GM19035 (cell line): ENCODE results near the gene EDA2R.

Experiments used
- ATAC-seq: cut with Tn5 transposase; IDR thresholded peaks from one replicate; pipeline ENCODE4 v1.9.1; 2021; ENCODE audit not compliant: unreplicated experiment

The EDA2R gene, protein sequence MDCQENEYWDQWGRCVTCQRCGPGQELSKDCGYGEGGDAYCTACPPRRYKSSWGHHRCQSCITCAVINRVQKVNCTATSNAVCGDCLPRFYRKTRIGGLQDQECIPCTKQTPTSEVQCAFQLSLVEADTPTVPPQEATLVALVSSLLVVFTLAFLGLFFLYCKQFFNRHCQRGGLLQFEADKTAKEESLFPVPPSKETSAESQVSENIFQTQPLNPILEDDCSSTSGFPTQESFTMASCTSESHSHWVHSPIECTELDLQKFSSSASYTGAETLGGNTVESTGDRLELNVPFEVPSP

GRCh38 chrX:66638591-66639500 lies at the start of gene EDA2R:
TSS of gene EDA2R (minus strand) at chrX:66639078. CDS start at chrX:66616020, 23,058 bp downstream.
- ATAC-seq: peak; percentile 95

- ATAC-seq: no peak
Observed at GRCh38 chrX:66684196-66684595, 45.3 kb upstream of the EDA2R start.

- ATAC-seq: no peak
Observed at GRCh38 chrX:66680451-66680850, 41.6 kb upstream of the EDA2R start.

DNA sequence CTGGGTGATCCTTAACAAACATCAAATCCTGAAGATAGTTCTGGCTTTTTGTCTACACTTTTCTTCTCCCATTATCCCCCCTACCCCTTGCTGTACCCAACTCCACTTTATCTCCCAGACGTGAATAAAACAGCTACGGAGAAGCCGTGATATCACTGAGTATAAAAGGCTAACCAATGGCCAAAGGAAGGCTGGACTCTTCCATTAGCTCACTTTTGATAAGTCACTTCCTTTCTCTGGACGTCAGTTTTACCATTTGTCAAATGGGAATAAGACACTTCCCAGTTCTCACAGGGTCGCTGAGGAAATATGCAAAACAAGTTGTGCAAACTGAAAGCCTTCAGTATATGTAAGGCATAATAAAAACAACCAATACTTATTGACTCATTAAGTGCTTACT lies 38.6 kb upstream of the EDA2R start:
- ATAC-seq: no peak

GRCh38 chrX:66676990-66677389 lies 38.1 kb upstream of the EDA2R start:
- ATAC-seq: no peak

DNA sequence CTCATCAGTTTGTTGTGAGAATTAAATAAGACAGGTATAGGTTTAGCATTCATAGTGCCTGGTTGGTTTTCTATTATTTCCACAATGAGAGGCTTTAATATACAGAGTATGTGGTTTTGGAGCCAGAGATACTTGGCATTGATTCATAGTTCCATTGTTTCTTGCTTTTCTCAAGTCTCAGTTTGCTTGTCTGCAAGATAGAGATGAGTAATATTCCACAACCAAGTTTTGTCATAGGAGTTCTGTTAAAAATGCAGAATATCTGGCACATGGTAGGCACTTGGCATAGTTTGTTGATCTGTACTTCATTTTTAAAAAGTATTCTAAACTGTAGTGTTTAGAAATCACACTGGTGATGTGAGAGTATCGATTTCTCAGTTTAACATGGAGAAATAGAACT lies 37.5 kb upstream of the EDA2R start:
- no peak for ATAC-seq

GRCh38 chrX:66675541-66675940 lies 36.7 kb upstream of the EDA2R start:
- no peak for ATAC-seq

DNA sequence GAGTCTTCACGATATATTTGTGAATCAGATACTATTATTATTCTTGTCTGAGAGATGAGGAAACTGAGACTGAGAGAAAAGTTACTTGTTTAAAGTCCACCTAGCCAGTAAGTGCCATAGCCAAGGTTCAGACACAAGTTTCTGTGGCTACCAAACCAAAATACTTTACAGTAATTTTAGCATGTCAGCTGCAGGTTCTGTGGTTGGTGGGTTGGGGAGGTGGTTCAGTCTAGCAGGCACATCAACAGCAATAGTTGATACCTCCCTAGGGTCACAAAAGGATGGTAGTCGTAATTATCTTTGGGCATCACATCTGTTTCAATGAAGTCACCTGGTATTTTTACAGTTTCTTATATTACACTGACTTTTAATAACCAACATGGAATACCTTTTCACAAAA lies 35.6 kb upstream of the EDA2R start:
- ATAC-seq: no peak

- ATAC-seq: no peak
Observed at GRCh38 chrX:66672106-66672505, 33.2 kb upstream of the EDA2R start.

- ATAC-seq: no peak
Observed at GRCh38 chrX:66654411-66654810, 15.5 kb upstream of the EDA2R start.

GRCh38 chrX:66635360-66635759 lies 3.5 kb downstream of the EDA2R start:
- ATAC-seq: no peak

GRCh38 chrX:66634272-66634671 lies 4.6 kb downstream of the EDA2R start:
- ATAC-seq: no peak

GRCh38 chrX:66633541-66633940 lies 5.3 kb downstream of the EDA2R start:
- ATAC-seq: no peak

GRCh38 chrX:66632981-66633380 lies 5.9 kb downstream of the EDA2R start:
- ATAC-seq: no peak

DNA sequence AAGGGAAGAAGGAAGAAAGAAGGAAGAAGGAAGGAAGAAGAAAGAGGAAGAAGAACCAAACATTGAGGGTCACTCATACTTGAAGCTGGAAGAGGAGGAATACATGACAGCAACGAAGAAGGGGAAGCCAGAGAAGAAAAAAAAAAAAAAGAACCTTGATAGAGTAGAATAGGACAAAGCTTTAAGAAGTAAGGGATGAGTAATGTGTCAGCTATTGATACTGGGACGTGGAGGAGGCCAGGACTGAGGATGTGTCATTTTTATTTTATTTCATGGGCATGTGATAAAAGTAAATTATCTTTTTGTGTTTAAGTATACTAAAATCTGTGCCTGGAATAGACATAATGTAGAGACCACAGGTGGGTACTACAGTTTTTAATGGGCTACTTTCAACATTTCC lies 6.4 kb downstream of the EDA2R start:
- ATAC-seq: no peak

- ATAC-seq: peak; percentile 68
Observed at GRCh38 chrX:66625525-66625924, 13.4 kb downstream of the EDA2R start.

DNA sequence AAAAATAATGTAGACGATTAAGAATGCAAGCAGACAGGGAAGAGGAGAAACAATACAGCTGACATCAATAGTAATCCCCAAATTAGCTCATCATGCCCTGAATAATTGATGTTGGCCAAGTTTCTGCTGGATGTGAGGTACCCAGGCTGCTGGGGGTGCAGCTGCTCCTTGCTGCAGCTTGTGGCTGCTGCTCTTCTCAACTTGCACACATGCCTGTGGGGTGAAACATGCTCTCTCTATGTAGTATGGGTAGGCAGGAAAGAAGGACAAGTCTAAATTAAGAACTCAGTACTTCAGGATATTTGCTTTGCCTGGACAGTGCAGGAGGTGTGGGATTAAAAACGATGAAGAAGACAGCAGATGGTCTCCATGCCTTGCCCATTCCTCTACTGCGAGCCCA lies 16.7 kb downstream of the EDA2R start:
- no peak for ATAC-seq

GRCh38 chrX:66616944-66617343 lies 21.9 kb downstream of the EDA2R start:
- ATAC-seq: no peak

DNA sequence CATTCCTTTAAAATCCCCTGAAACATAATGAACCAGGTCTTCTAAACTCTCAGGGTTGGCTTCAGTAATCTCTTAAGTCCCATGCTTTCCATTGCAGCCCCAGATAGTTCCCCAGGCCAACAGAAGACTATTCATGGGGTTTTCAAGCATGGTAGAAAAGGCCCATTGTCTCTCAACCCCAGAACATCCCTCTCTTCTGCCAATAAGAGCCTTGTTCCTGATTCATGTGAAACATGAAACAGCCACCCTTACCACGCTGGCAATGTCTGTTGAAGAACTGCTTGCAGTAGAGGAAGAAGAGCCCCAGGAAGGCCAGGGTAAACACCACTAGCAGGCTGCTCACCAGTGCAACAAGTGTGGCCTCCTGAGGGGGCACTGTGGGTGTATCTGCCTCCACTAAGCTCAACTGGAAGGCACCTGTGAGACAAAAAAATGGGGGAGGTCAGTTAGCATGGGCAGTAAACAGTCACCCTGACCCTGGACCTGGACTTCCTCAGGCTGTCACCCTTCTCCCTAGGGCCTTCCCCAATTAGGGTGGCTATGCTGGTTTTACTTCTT lies 36.4 kb downstream of the EDA2R start:
- ATAC-seq: no peak

- ATAC-seq: no peak
Observed at GRCh38 chrX:66601522-66601921, 37.4 kb downstream of the EDA2R start.

- no peak for ATAC-seq
Observed at GRCh38 chrX:66579219-66579618, 59.7 kb downstream of the EDA2R start.

- no peak for ATAC-seq
Observed at GRCh38 chrX:66553973-66554372, 84.9 kb downstream of the EDA2R start.
